Measurements from ENCODE around the gene ZSWIM8. TPM values are rescaled to one million over a fixed set of nuclear protein-coding genes. Genes with fewer than 3 reads are reported as not detected.

ZSWIM8 gene
- total and polyA plus RNA-seq, 2 donors (not counting 3 experiments of a cell fraction or from before 2014, with no cell fraction given), result 111 to 230 TPM

DNA sequence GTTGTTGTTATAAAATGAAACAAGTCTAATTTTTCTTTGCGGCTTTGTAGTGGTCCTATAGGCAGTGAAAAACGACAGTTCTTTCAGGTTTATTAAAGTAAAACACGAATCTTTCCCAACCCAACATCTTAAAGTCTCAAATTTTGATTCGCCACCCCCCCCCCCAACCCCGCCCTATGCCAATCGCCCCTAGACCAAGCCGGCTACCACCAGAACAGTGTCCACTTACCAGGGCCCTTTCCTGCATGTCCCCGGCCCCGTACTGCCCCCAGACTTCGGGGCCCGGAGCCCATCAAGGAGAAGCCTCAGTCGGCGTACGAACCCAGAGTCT lies 3.9 kb upstream of the ZSWIM8 start:
- ChIA-PET CTCF (interaction anchor here (0.9 to 2.2 kb wide), 4 partner anchors 10 to 159 kb away, joined by 4 to 10 read pairs (median 5); a partner anchor contains a TSS), POLR2A (interaction anchor here (1.6 kb wide), 1 partner anchor 9 kb away, joined by 11 read pairs; a partner anchor contains a TSS)
- no peak for TF ChIP-seq POLR2A (IDR thresholded peaks at IDR 0.05; ENCODE audit: low read depth, low read length)
- TF ChIP-seq, protein P1, sequence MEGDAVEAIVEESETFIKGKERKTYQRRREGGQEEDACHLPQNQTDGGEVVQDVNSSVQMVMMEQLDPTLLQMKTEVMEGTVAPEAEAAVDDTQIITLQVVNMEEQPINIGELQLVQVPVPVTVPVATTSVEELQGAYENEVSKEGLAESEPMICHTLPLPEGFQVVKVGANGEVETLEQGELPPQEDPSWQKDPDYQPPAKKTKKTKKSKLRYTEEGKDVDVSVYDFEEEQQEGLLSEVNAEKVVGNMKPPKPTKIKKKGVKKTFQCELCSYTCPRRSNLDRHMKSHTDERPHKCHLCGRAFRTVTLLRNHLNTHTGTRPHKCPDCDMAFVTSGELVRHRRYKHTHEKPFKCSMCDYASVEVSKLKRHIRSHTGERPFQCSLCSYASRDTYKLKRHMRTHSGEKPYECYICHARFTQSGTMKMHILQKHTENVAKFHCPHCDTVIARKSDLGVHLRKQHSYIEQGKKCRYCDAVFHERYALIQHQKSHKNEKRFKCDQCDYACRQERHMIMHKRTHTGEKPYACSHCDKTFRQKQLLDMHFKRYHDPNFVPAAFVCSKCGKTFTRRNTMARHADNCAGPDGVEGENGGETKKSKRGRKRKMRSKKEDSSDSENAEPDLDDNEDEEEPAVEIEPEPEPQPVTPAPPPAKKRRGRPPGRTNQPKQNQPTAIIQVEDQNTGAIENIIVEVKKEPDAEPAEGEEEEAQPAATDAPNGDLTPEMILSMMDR (IDR thresholded peaks at IDR 0.05; ENCODE audit: extremely low read depth in 1 of 2, insufficient read depth in 1 of 2, low read depth in 1 of 2, low read length in 2 of 2), result no peak
- TF ChIP-seq GATA2 (IDR thresholded peaks at IDR 0.05; ENCODE audit: insufficient read depth, insufficient read length, low read depth, low read length), result no peak
- TF ChIP-seq EZH2 (IDR thresholded peaks at IDR 0.05; ENCODE audit: borderline replicate concordance, low read depth, low read length, severe bottlenecking), result no peak
- TF ChIP-seq JUN (IDR thresholded peaks at IDR 0.05; ENCODE audit: borderline replicate concordance, insufficient read depth, insufficient read length, low read depth), result no peak
- TF ChIP-seq MYC (IDR thresholded peaks at IDR 0.05; ENCODE audit: low read depth, low read length), result no peak
- H3K9me1 ChIP-seq (replicated peaks; ENCODE audit: control insufficient read depth, extremely low read depth, insufficient read depth, low read length), result no peaks in the 10 kb centered on the region
- H3K36me3 ChIP-seq (ENCODE audit: control insufficient read depth in 2 of 2, extremely low read depth in 1 of 2, insufficient read depth in 2 of 2, low read length in 2 of 2), result peaks cover 0 to 3% of the 10 kb centered on the region in 2 experiments
- H3K9me3 ChIP-seq (replicated peaks; ENCODE audit: control insufficient read depth, insufficient read depth, low read length), result no peaks in the 10 kb centered on the region
- peak overlapping the region; percentile 91 for H3K4me2 ChIP-seq (ENCODE audit: insufficient read depth, low read length)
- peak overlapping the region; percentile 84 for H3K9ac ChIP-seq (replicated peaks; ENCODE audit: extremely low read depth, insufficient read depth, low read length)
- H4K20me1 ChIP-seq (replicated peaks; ENCODE audit: control insufficient read depth, extremely low read depth, insufficient read depth, low read length), result peaks cover 2% of the 10 kb centered on the region
- dilution Hi-C loops (cut with MboI; ENCODE audit: extremely low pct_ligation_motif_present, low sequenced_read_pairs) (no loop called here), intact Hi-C loops (cut with micrococcal nuclease) (no loop called here)
- peak overlapping the region; percentile 87 to 96 (median 91) for H3K4me3 ChIP-seq (replicated peaks in 1 of 3; ENCODE audit: insufficient read depth in 1 of 3, low read depth in 1 of 3, low read length in 3 of 3)
- BruUV-seq (replicated peaks), result no TSS peak
- peaks cover 27% of the 10 kb centered on the region for H3K4me1 ChIP-seq (ENCODE audit: control insufficient read depth, extremely low read depth, insufficient read depth, low read length)
- H3K79me2 ChIP-seq (ENCODE audit: control insufficient read depth, insufficient read depth, low read length), result peaks cover 51% of the 10 kb centered on the region
- DNase-seq (ENCODE audit: low read depth, low spot score), result no peak
- peak overlapping the region; percentile 19 for H3K27ac ChIP-seq (ENCODE audit: insufficient read depth, low read depth, low read length)
- H3K27me3 ChIP-seq (ENCODE audit: control insufficient read depth in 2 of 2, insufficient read depth in 2 of 2, low read length in 2 of 2), result no peaks in the 10 kb centered on the region
- peak; percentile 48 for FAIRE-seq
- peak overlapping the region; percentile 72 for H2AFZ ChIP-seq (ENCODE audit: low read depth, low read length)
